ENCODE measurements around the gene ECEL1. TPM values are rescaled to one million over a fixed set of nuclear protein-coding genes. Genes with fewer than 3 reads are reported as not detected.

The ECEL1 gene
- polyA plus RNA-seq, 6 donors from 2014 or later, result not detected

- H3K27me3 Mint-ChIP-seq, result peaks cover 35 to 66% (median 52%) of the 10 kb centered on the region in 3 donors
- H3K4me1 Mint-ChIP-seq, result peaks cover under 1 to 7% (median 2%) of the 10 kb centered on the region in 3 donors
- peak overlapping the region in 1 of 8 donors; percentile 53 for H3K4me3 Mint-ChIP-seq
- H3K36me3 Mint-ChIP-seq, result no peaks in the 10 kb centered on the region
- no peak overlapping the region for H3K27ac Mint-ChIP-seq
- no peak for DNase-seq
- no peaks in the 10 kb centered on the region for H3K9me3 Mint-ChIP-seq
- no peak for ATAC-seq (ENCODE audit: low read depth in 2 of 2)
Observed at GRCh38 chr2:232490221-232491138, 2.8 kb upstream of the ECEL1 start.

GRCh38 chr2:232489516-232490220 lies 2.0 kb upstream of the ECEL1 start:
- H3K36me3 Mint-ChIP-seq, result no peaks in the 10 kb centered on the region
- H3K27me3 Mint-ChIP-seq, result peaks cover 41 to 75% (median 60%) of the 10 kb centered on the region in 3 donors
- ATAC-seq (ENCODE audit: low read depth in 2 of 2), result no peak
- peak overlapping the region in 1 of 6 donors; percentile 10 for H3K27ac Mint-ChIP-seq
- peaks cover 5 to 13% (median 7%) of the 10 kb centered on the region in 3 donors for H3K4me1 Mint-ChIP-seq
- no peaks in the 10 kb centered on the region for H3K9me3 Mint-ChIP-seq
- peak overlapping the region in 5 of 8 donors; percentile 15 to 86 (median 49) for H3K4me3 Mint-ChIP-seq
- no peak for DNase-seq

GRCh38 chr2:232488721-232489300 lies 1.2 kb upstream of the ECEL1 start:
- H3K36me3 Mint-ChIP-seq, result no peaks in the 10 kb centered on the region
- H3K9me3 Mint-ChIP-seq, result no peaks in the 10 kb centered on the region
- ATAC-seq (ENCODE audit: low read depth in 2 of 2), result no peak
- H3K4me1 Mint-ChIP-seq, result peaks cover 5 to 13% (median 10%) of the 10 kb centered on the region in 3 donors
- peaks cover 41 to 79% (median 67%) of the 10 kb centered on the region in 3 donors for H3K27me3 Mint-ChIP-seq
- no peak overlapping the region for H3K27ac Mint-ChIP-seq
- no peak for DNase-seq
- H3K4me3 Mint-ChIP-seq, result peak overlapping the region in 6 of 8 donors; percentile 25 to 80 (median 66)

GRCh38 chr2:232488097-232488711 lies 570 bp upstream of the ECEL1 start:
- Mint-ChIP-seq H3K9me3 (no peaks in the 10 kb centered on the region), H3K4me3 (peak overlapping the region in 5 of 8 donors; percentile 25 to 69 (median 65)), H3K27me3 (peaks cover 41 to 76% (median 67%) of the 10 kb centered on the region in 3 donors), H3K27ac (no peak overlapping the region), H3K36me3 (no peaks in the 10 kb centered on the region), H3K4me1 (peaks cover 5 to 13% (median 10%) of the 10 kb centered on the region in 3 donors)
- DNase-seq (no peak), ATAC-seq (ENCODE audit: low read depth in 2 of 2) (no peak)

- H3K4me1 Mint-ChIP-seq, result peaks cover 5 to 13% (median 10%) of the 10 kb centered on the region in 3 donors
- ATAC-seq (ENCODE audit: low read depth in 2 of 2), result no peak
- no peaks in the 10 kb centered on the region for H3K36me3 Mint-ChIP-seq
- H3K9me3 Mint-ChIP-seq, result no peaks in the 10 kb centered on the region
- peaks cover 31 to 76% (median 54%) of the 10 kb centered on the region in 3 donors for H3K27me3 Mint-ChIP-seq
- peak overlapping the region in 4 of 8 donors; percentile 24 to 55 (median 45) for H3K4me3 Mint-ChIP-seq
- no peak for DNase-seq
- H3K27ac Mint-ChIP-seq, result no peak overlapping the region
Observed at GRCh38 chr2:232486558-232487384, 863 bp downstream of the ECEL1 start.

- Mint-ChIP-seq H3K27me3 (peaks cover 24 to 76% (median 46%) of the 10 kb centered on the region in 3 donors), H3K36me3 (no peaks in the 10 kb centered on the region), H3K4me1 (peaks cover 5 to 13% (median 10%) of the 10 kb centered on the region in 3 donors), H3K4me3 (peak overlapping the region in 2 of 8 donors; percentile 33 to 43), H3K9me3 (no peaks in the 10 kb centered on the region), H3K27ac (no peak overlapping the region)
- no peak for ATAC-seq (ENCODE audit: low read depth in 2 of 2)
- no peak for DNase-seq
Observed at GRCh38 chr2:232485757-232486557, 1.7 kb downstream of the ECEL1 start.

GRCh38 chr2:232485348-232485756 lies 2.3 kb downstream of the ECEL1 start:
- H3K36me3 Mint-ChIP-seq, result no peaks in the 10 kb centered on the region
- H3K27me3 Mint-ChIP-seq, result peaks cover 24 to 74% (median 40%) of the 10 kb centered on the region in 3 donors
- H3K4me1 Mint-ChIP-seq, result peaks cover 5 to 13% (median 10%) of the 10 kb centered on the region in 3 donors
- peak overlapping the region in 1 of 6 donors; percentile 59 for H3K27ac Mint-ChIP-seq
- no peaks in the 10 kb centered on the region for H3K9me3 Mint-ChIP-seq
- DNase-seq, result no peak
- ATAC-seq (ENCODE audit: low read depth in 2 of 2), result no peak
- H3K4me3 Mint-ChIP-seq, result peak overlapping the region in 6 of 8 donors; percentile 33 to 77 (median 44)

- Mint-ChIP-seq H3K27me3 (peaks cover 24 to 68% (median 35%) of the 10 kb centered on the region in 3 donors), H3K4me1 (peaks cover 5 to 13% (median 10%) of the 10 kb centered on the region in 3 donors), H3K4me3 (peak overlapping the region in 4 of 8 donors; percentile 33 to 77 (median 56)), H3K27ac (peak overlapping the region in 1 of 6 donors; percentile 15), H3K9me3 (no peaks in the 10 kb centered on the region), H3K36me3 (no peaks in the 10 kb centered on the region)
- DNase-seq (no peak), ATAC-seq (ENCODE audit: low read depth in 2 of 2) (no peak)
Observed at GRCh38 chr2:232484628-232485347, 2.8 kb downstream of the ECEL1 start.

- ATAC-seq (ENCODE audit: low read depth in 2 of 2) (no peak), DNase-seq (no peak)
- Mint-ChIP-seq H3K9me3 (no peaks in the 10 kb centered on the region), H3K27ac (peak overlapping the region in 1 of 6 donors; percentile 15), H3K4me1 (peaks cover 5 to 11% (median 10%) of the 10 kb centered on the region in 3 donors), H3K4me3 (peak overlapping the region in 1 of 8 donors; percentile 75), H3K36me3 (no peaks in the 10 kb centered on the region), H3K27me3 (peaks cover 17 to 67% (median 33%) of the 10 kb centered on the region in 3 donors)
Observed at GRCh38 chr2:232483923-232484627, 3.6 kb downstream of the ECEL1 start.

GRCh38 chr2:232483311-232483922 lies 4.2 kb downstream of the ECEL1 start:
- H3K4me1 Mint-ChIP-seq, result peaks cover 5 to 10% (median 6%) of the 10 kb centered on the region in 3 donors
- no peaks in the 10 kb centered on the region for H3K9me3 Mint-ChIP-seq
- peaks cover 11 to 60% (median 28%) of the 10 kb centered on the region in 3 donors for H3K27me3 Mint-ChIP-seq
- no peak for DNase-seq
- H3K36me3 Mint-ChIP-seq, result no peaks in the 10 kb centered on the region
- peak overlapping the region in 1 of 8 donors; percentile 52 for H3K4me3 Mint-ChIP-seq
- no peak for ATAC-seq (ENCODE audit: low read depth in 2 of 2)
- H3K27ac Mint-ChIP-seq, result no peak overlapping the region
